NCI-H146 (cell line): ENCODE results near the gene ARHGEF7.
A peak's percentile ranks its signal among the peaks of the same experiment; 100 is the strongest.

Experiments
- DNase-seq: peaks from one replicate; lab custom pipeline; 2025; lab: John Stamatoyannopoulos, UW

The ARHGEF7 gene

GRCh38 chr13:111139452-111139851, 24.3 kb downstream of the ARHGEF7 start:
- DNase-seq: no peak

GRCh38 chr13:111139873-111140561, 24.9 kb downstream of the ARHGEF7 start:
- DNase-seq: peak; percentile 90

DNA sequence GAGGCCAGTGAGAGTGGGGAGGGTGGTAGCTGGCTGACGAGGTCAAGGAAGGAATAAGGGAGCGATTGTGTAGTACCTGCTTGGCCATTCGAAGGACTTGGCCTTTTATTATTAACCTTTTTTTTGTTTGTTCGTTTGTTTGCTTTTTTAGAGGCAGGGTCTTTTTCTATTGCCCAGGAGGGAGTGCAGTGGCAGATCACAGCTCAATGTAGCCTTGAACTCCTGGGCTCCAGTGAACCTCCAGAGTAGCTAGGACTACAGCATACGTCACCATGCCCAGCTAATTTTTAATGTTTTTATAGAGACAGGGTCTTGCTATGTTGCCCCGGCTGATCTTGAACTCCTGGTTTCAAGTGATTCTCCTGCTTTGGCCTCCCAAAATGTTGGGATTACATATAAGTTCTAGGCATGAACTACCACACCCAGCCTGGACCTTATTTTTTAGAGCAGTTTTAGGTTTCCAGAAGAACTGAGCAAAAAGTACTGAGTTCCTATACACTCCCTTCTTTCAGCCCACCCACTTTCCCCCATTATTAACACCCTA, 25.5 kb downstream of the ARHGEF7 start:
- DNase-seq: no peak

DNA sequence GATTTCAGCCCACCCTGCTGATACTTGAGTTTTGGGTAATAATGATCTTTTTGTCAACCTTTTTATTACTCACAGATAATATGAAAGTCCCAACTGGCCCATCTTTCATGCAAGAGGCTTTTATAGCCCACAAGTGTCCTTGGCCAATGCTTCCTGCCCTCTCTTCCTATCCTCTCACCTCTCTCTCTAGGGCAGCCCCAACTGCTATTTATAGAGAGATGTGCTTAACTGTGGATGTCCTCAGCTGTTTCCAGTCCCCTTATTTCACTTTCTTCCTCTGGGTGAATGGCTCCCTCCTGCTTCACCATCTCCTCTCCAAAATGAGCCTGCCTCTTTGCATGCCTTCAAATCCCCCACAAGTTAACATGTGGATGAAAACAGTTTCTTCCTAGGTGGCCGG, 27.4 kb downstream of the ARHGEF7 start:
- DNase-seq: no peak

- no peak for DNase-seq
These were observed 28.9 kb downstream of the ARHGEF7 start for GRCh38 chr13:111143865-111144540.

DNA sequence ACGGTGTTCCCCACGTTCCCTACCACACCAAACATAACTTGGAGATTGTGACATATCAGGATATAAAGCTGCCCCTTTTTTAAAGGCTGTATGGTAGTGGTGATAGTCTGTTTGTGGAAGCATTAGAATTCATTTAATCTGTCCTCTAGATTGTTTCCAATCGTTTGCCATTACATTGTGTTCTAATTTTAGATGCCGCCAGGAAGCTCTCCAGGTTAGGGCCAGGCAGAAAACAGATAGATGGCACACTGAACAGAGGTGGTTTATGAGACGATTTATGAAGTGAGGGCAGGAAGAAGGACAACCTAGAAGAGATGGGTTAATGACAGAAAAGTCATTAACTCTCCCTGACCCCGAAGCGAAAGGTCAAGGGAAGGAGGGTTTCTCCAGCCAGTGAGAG, 30.0 kb downstream of the ARHGEF7 start:
- no peak for DNase-seq

GRCh38 chr13:111145506-111145905, 30.4 kb downstream of the ARHGEF7 start:
- DNase-seq: no peak

- DNase-seq: no peak
These were observed 37.7 kb downstream of the ARHGEF7 start for GRCh38 chr13:111152844-111153243.

- peak; percentile 94 for DNase-seq
These were observed 38.3 kb downstream of the ARHGEF7 start for GRCh38 chr13:111153279-111153976.

GRCh38 chr13:111153977-111154332, 38.8 kb downstream of the ARHGEF7 start:
- DNase-seq: peak; percentile 75

GRCh38 chr13:111156421-111156820, 41.3 kb downstream of the ARHGEF7 start:
- no peak for DNase-seq

DNA sequence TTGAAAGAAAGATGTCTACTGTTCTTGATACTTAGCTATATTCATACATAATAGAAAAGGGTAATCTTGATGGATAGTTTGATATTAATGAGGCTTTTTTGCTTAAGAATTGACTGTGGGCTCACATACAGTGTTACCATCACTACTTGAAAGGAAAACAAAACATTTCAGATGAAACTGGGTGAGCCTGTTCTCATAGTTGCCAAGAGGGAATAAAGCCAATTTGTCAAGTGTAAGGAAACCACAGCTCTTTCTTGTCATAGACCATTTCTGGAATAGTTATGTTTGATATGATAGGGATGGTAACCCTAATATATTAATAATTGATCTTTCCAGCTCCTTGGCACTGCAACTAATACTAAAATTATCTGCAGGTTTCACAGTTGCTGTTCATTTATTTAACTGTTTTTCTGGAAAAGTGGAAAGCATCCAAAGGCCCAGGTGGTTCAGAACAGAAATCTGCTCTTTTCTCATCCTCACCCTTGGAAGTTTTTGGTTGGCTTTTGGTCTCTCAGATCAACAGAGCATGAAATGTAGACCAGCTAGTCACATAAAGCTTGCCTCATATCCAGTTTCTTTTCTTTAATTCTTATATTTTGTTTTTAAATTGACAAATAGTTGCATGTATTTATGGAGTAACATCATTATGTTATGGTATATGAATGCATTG, 43.2 kb downstream of the ARHGEF7 start:
- no peak for DNase-seq

GRCh38 chr13:111159362-111160320, 44.5 kb downstream of the ARHGEF7 start:
- DNase-seq: no peak

- no peak for DNase-seq
These were observed 45.5 kb downstream of the ARHGEF7 start for GRCh38 chr13:111160648-111161047.

- DNase-seq: no peak
These were observed 46.8 kb downstream of the ARHGEF7 start for GRCh38 chr13:111161601-111162600.

DNA sequence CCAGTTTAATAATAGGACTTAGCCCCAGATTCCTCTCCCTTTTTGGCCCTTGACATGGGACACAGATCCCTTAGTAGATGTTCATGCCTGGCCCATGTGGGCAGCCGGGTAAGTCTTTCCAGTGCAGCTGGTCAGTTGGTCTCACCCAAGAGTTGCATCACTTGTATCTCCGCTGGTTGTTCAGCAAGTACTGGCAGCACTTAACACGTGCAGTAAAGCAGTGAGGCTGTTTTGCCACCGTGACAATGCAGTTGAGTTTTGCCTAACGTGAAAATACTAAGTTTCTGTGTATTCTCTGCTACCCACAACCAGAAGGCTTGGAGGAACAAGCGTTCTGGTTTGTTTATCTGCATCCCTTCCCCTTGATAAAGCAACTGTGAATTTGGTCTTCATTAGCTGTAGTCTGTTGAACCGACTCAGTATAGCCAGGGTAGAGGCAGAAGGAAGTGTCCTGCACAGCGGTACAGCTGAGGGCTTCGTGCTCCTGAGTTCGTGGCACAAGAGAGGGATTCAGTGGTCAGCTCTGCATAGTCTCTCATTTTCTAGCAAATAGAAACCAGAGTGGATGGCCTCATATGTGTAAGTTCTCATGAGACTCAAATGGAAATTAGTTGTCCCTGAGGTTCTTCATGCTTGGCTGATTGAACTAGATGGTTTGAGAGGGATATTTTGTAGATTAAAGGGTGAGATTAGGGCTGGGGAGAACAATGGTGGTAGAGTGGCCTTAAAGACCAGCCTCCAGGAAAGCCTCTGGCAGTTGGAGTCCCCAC, 50.3 kb downstream of the ARHGEF7 start:
- no peak for DNase-seq

- DNase-seq: no peak
These were observed 52.0 kb downstream of the ARHGEF7 start for GRCh38 chr13:111166882-111167675.

DNA sequence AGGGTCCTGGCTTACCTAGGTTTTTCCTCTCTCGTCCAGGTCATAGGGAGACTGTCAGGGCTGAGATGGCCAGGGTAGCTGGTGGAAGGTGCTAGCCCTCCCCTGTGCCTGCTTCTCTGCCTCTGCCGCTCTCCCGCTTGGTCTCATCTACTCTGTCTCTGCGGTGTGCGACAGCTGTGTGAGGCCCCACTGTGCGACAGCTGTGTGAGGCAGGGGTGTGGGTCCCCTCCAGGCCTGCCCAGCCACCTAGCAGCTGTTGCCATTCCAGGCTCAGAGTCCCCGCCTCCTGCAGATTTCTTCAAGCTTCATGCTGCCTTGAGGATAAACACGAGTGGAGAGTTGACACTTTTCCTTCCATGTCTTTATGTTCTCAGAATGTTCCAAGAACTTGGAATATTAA, 53.0 kb downstream of the ARHGEF7 start:
- DNase-seq: no peak
